ENCODE measurements around the gene SLC26A11. TPM values are rescaled to one million over a fixed set of nuclear protein-coding genes. Genes with fewer than 3 reads are reported as not detected.

The SLC26A11 gene
- total RNA-seq, 1 experiment from 2014 or later, result 17.7 TPM

DNA sequence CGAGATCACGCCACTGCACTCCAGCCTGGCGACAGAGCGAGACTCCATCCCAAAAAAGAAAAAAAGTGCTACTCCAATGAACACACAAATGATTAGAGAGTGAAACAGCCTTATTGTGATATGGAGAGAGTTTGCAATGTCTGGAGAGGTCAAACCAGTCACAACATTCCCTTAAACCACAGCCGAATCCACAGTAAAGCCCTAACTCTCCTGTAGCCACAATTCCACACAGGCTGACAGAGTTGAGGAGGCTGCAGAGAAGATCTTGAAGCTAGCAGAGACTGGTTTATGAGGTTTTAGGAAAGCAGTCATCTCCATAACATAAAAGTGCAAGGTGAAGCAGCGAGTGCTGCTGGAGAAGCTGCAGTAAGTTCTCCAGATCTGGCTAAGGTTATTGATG, 47.2 kb downstream of the SLC26A11 start:
- Histone ChIP-seq H3K27me3 (ENCODE audit: insufficient read depth, low read length) (no peaks in the 10 kb centered on the region), H4K20me1 (ENCODE audit: insufficient read depth) (no peaks in the 10 kb centered on the region), H3K4me2 (ENCODE audit: low read length) (no peak overlapping the region), H3K9me3 (ENCODE audit: control insufficient read depth in 1 of 2, insufficient read depth in 1 of 2, low read depth in 1 of 2, low read length in 2 of 2) (no peaks in the 10 kb centered on the region), H3K36me3 (ENCODE audit: control insufficient read depth in 1 of 2, insufficient read depth in 2 of 2, low read length in 2 of 2) (no peaks in the 10 kb centered on the region), H3K27ac (ENCODE audit: low read depth, low read length) (no peak overlapping the region), H3K4me3 (replicated peaks in 1 of 2; ENCODE audit: low read depth in 1 of 2, low read length in 2 of 2) (no peak overlapping the region), H3K9ac (ENCODE audit: low read length) (no peak overlapping the region), H2AFZ (ENCODE audit: low read depth, low read length, poor library complexity, severe bottlenecking) (no peak overlapping the region), H3K9me2 (ENCODE audit: insufficient read depth) (no peaks in the 10 kb centered on the region), H3K79me2 (ENCODE audit: insufficient read depth, low read length) (no peaks in the 10 kb centered on the region), H3K4me1 (ENCODE audit: control insufficient read depth in 1 of 2, insufficient read depth in 2 of 2, low read length in 2 of 2) (peaks cover under 1 to 2% of the 10 kb centered on the region in 2 experiments; a peak in 2 of 4 replicates)
- no TSS peak for BruUV-seq (replicated peaks)
- POLR2A ChIA-PET, result no interaction called here
- no peak for ATAC-seq
- intact Hi-C loops (cut with micrococcal nuclease), result no loop called here
- CTCF ChIA-PET, result no interaction called here
- RAD21 ChIA-PET (ENCODE audit: low non-redundant PET in 1 of 2, low total read pairs in 2 of 2, uncharacterized antibody in 2 of 2, unreplicated experiment in 2 of 2), result no interaction called here
- DNase-seq (ENCODE audit: low read depth, low spot score), result no peak
- TF ChIP-seq ZNF274 (IDR thresholded peaks at IDR 0.05; ENCODE audit: low read depth, low read length), result no peak
- no peak for TF ChIP-seq CTCF (IDR thresholded peaks at IDR 0.05 in 2 of 3, conservative IDR thresholded peaks at IDR 0.05 in 1 of 3; ENCODE audit: borderline replicate concordance in 1 of 3, insufficient read depth in 1 of 3, low read depth in 2 of 3, low read length in 2 of 3)
- TF ChIP-seq, protein P1, sequence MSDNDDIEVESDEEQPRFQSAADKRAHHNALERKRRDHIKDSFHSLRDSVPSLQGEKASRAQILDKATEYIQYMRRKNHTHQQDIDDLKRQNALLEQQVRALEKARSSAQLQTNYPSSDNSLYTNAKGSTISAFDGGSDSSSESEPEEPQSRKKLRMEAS (IDR thresholded peaks at IDR 0.05), result no peak
- no peak for TF ChIP-seq POLR2AphosphoS5 (IDR thresholded peaks at IDR 0.05; ENCODE audit: low read depth, low read length)
- TF ChIP-seq JUND (IDR thresholded peaks at IDR 0.05), result no peak
- TF ChIP-seq CEBPB (IDR thresholded peaks at IDR 0.05; ENCODE audit: low read depth), result no peak
- TF ChIP-seq, protein P2, sequence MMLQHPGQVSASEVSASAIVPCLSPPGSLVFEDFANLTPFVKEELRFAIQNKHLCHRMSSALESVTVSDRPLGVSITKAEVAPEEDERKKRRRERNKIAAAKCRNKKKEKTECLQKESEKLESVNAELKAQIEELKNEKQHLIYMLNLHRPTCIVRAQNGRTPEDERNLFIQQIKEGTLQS (IDR thresholded peaks at IDR 0.05), result no peak
- no peak for TF ChIP-seq SRF (IDR thresholded peaks at IDR 0.05; ENCODE audit: low read depth)
- TF ChIP-seq EGR1 (IDR thresholded peaks at IDR 0.05; ENCODE audit: low read depth), result no peak
- TF ChIP-seq SP1 (IDR thresholded peaks at IDR 0.05; ENCODE audit: low read depth), result no peak
- TF ChIP-seq CBX3 (IDR thresholded peaks at IDR 0.05; ENCODE audit: low read depth), result no peak
- TF ChIP-seq ZFX (IDR thresholded peaks at IDR 0.05), result no peak
- TF ChIP-seq TCF7L2 (IDR thresholded peaks at IDR 0.05; ENCODE audit: borderline replicate concordance, extremely low read depth, insufficient read depth, insufficient read length), result no peak

All from HCT116 (cell line).